HFF-Myc (cell line): ENCODE data around the gene ZNF878.
A peak's percentile ranks its signal among the peaks of the same experiment; 100 is the strongest.

Experiments used
- DNase-seq: peaks from one replicate; pipeline ENCODE4 v3.0.0-alpha.2; 2011; ENCODE audit warnings: low read depth; ENCODE audit errors: extremely low read depth
- H3K4me3 ChIP-seq: replicated peaks from 2 replicates; pipeline ENCODE4 v1.5.1; 2011; ENCODE audit warnings: low read depth, mild to moderate bottlenecking, control low read depth, low read length
- CTCF ChIP-seq: IDR thresholded peaks from 2 replicates; pipeline ENCODE4 v1.5.1; 2012; ENCODE audit warnings: mild to moderate bottlenecking, low read depth, low read length, control low read depth; ENCODE audit errors: missing control alignments

Gene ZNF878

DNA sequence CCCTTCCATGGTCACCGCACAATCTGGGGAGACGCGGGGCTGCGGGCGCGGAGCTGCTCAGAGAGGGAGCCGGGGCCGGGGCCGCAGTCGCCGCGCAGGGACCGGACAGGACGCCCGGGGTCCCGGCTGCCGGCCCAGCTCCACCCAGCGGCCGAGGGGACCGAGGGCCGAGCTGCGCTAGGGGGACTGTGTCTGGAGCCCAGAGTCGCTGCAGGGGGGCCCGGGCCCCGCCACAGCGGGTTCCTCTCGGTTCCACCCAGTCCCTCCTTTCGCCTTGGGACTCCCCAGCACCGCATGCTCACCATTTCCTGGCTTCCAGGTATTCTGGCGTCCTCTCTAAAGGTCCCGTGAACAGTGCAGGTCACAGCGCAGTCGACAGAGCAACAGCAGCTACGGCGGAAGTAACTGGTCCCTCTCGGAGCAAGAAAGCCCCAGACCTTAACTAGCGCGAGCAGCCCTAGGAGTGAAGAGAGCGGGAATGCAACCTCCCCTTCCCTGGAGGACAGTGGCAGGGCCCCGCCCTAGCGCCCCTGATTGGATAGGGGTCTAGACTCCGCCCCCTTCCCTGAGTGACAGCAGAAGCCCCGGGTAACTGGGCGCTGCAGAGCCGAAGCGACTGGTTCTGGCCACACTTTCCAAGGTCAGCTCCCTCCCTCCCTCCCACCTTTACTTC is at the start of gene ZNF878:
TSS of gene ZNF878 (minus strand) at position 465 of the 673 bp plus-strand sequence. CDS start at position 305, 160 bp downstream.
- peak within 1 kb of the TSS; percentile 51 for H3K4me3 ChIP-seq
- no peak for TF ChIP-seq CTCF
- DNase-seq = peak; percentile 39

- no peak for DNase-seq
- no peak for TF ChIP-seq CTCF
- H3K4me3 ChIP-seq = no peak overlapping the region
Measured at GRCh38 chr19:12098040-12098439, 45.3 kb upstream of the ZNF878 start.

GRCh38 chr19:12095111-12095790 is 42.5 kb upstream of the ZNF878 start:
- DNase-seq = no peak
- TF ChIP-seq CTCF = no peak
- H3K4me3 ChIP-seq = no peak overlapping the region

GRCh38 chr19:12093777-12094176 is 41.0 kb upstream of the ZNF878 start:
- H3K4me3 ChIP-seq = no peak overlapping the region
- no peak for DNase-seq
- TF ChIP-seq CTCF = no peak

DNA sequence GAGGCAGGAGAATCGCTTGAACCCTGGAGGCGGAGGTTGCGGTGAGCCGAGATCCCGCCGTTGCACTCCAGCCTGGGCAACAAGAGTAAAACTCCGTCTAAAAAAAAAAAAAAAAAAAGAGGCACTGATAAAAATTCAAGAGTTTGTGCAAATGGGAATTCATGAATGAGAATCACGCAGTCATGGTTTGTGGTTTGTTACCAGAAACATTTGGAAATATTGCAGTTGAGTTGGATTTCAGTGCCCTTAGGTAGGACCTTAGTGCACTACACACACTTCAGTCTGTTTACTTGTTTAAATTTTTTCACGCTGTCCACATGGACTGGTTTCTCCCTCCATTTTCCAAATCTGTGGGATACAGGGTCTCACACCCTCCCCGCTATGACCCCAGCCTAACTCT is 40.2 kb upstream of the ZNF878 start:
- DNase-seq = no peak
- H3K4me3 ChIP-seq = peak overlapping the region; percentile 50
- no peak for TF ChIP-seq CTCF

- DNase-seq = peak; percentile 15
- TF ChIP-seq CTCF = no peak
- peak overlapping the region; percentile 50 for H3K4me3 ChIP-seq
Measured at GRCh38 chr19:12092065-12092867, 39.5 kb upstream of the ZNF878 start.
